C4-2B (cell line): ENCODE data around the gene PMIS2.

Source experiments
- CTCF ChIP-seq: fragments of 450-650 bp; conservative IDR thresholded peaks from 2 replicates; pipeline ENCODE4 v1.5.1; 2017; ENCODE audit warnings: mild to moderate bottlenecking
- ZFX ChIP-seq: fragments of 450-650 bp; IDR thresholded peaks from 2 replicates; pipeline ENCODE4 v1.6.1; 2017

- no peak for TF ChIP-seq CTCF
- TF ChIP-seq ZFX, result no peak
Observed at GRCh38 chr19:35613574-35613973, 27.6 kb downstream of the PMIS2 start.
